Measurements from ENCODE around the gene TOMM5. TPM values are rescaled to one million over a fixed set of nuclear protein-coding genes. Genes with fewer than 3 reads are reported as not detected.

The TOMM5 gene
- total RNA-seq, 2 experiments from 2014 or later = 118 to 153 TPM

DNA sequence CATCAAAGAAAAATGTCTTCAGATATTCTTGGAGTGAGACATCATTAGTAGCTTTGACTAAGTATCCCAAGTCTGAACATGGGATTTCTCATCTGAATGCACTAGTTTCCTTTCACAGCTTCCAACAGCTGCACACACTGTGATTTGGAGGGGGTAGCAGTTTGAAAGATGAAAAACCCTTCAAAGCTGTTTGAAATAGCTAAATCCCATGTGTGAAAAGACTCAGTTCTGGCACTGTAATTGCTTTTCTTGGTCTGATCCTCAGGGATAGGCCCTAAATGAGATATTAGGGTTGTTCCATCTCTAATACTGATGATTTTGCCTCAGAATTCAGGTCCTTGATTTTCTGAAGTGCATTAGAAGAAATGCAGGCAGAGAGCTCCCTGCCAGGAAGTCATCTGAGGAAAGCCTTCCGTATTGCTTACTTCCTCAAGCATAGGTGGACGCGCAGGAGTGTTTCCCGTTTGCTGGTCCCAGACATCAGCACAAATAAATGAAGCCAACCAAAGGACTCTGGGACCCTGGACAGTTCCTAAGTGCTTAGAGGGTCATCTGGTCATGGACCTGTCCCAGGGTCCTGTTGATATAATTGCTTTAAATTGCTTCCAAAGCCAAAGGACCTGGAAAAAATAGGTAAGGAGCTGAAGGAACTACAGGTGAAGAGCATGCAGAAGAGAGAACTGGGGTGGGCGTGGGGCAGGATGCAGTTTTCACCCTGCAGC lies 32.8 kb upstream of the TOMM5 start:
- POLR2A ChIA-PET = no interaction called here
- H3K27me3 Mint-ChIP-seq = peaks cover 2% of the 10 kb centered on the region
- H3K4me1 Mint-ChIP-seq = no peaks in the 10 kb centered on the region
- ATAC-seq = no peak
- H3K36me3 Mint-ChIP-seq (ENCODE audit: low read depth) = no peaks in the 10 kb centered on the region
- H3K27ac Mint-ChIP-seq = no peak overlapping the region
- H3K4me3 Mint-ChIP-seq = no peak overlapping the region
- DNase-seq = no peak
- CTCF ChIA-PET = interaction anchor here (0.9 to 1.0 kb wide), 2 partner anchors 31 to 194 kb away, joined by 3 read pairs; no protein-coding TSS in a partner anchor
- intact Hi-C loops (cut with DNase I, micrococcal nuclease) = loop anchor here in 1 of 2 experiments (5.0 to 10.0 kb wide), 2 partner anchors 37 to 60 kb away; no protein-coding TSS in a partner anchor
- H3K9me3 Mint-ChIP-seq (ENCODE audit: low read depth) = no peaks in the 10 kb centered on the region

DNA sequence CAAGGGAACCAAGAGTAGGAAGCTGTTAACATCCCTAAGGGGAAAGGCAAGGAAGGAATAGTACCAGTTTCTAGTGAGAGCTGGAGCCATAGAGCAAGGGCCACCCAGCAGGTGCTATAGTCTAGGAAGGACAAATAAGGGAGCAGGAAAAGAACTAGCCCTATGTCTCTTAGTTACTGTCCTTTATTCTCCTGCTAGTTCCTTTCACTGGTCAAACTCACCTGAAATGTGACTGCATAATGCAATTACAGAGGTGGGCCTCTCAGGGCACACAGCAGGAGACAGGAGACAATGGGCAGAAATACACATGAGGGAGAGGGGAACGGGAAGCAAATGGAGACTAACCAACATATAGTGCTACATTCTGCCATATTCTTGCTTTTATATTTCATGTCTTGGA lies 31.7 kb upstream of the TOMM5 start:
- no peak overlapping the region for H3K4me3 Mint-ChIP-seq
- CTCF ChIA-PET = interaction anchor here (0.9 kb wide), 1 partner anchor 32 kb away, joined by 3 read pairs; no protein-coding TSS in a partner anchor
- POLR2A ChIA-PET = no interaction called here

GRCh38 chr9:37623267-37623666 lies 30.9 kb upstream of the TOMM5 start:
- ChIA-PET CTCF (no interaction called here), POLR2A (no interaction called here)
- H3K36me3 Mint-ChIP-seq (ENCODE audit: low read depth) = no peaks in the 10 kb centered on the region
- ATAC-seq = no peak
- peaks cover 4% of the 10 kb centered on the region for H3K27me3 Mint-ChIP-seq
- no peaks in the 10 kb centered on the region for H3K4me1 Mint-ChIP-seq
- DNase-seq = no peak
- no peaks in the 10 kb centered on the region for H3K9me3 Mint-ChIP-seq (ENCODE audit: low read depth)
- intact Hi-C loops (cut with DNase I, micrococcal nuclease) = loop anchor here in 1 of 2 experiments (10.0 kb wide), 1 partner anchor 58 kb away; no protein-coding TSS in a partner anchor
- H3K4me3 Mint-ChIP-seq = no peak overlapping the region
- H3K27ac Mint-ChIP-seq = no peak overlapping the region

More for the DNA sequence above, 31.7 kb upstream of the TOMM5 start:
- H3K27ac Mint-ChIP-seq = no peak overlapping the region
- DNase-seq (no peak), ATAC-seq (no peak)
- intact Hi-C loops (cut with DNase I, micrococcal nuclease) = loop anchor here in 1 of 2 experiments (10.0 kb wide), 1 partner anchor 59 kb away; no protein-coding TSS in a partner anchor
- H3K36me3 Mint-ChIP-seq (ENCODE audit: low read depth) = no peaks in the 10 kb centered on the region
- H3K9me3 Mint-ChIP-seq (ENCODE audit: low read depth) = no peaks in the 10 kb centered on the region
- no peaks in the 10 kb centered on the region for H3K4me1 Mint-ChIP-seq
- H3K27me3 Mint-ChIP-seq = peaks cover 2% of the 10 kb centered on the region

DNA sequence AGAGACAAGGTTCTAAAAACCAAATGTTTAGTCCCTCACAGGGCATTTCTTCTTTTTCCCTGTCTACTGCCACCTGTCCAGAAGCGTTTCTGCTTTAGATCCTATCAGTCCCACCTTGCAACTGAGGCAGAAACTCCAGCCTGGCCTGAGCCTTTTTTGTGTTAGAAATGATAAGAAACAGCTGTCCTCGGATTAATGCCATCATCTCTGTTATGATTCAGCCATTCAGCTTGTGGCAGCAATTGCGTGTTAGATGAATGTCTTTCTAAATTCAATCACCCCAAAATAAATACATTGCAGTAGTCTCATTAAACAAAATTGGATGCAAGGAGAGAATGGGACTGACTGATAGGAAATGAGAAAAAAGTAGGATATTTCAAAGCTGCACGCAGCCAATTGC lies 30.1 kb upstream of the TOMM5 start:
- no peak overlapping the region for H3K27ac Mint-ChIP-seq
- no peaks in the 10 kb centered on the region for H3K4me1 Mint-ChIP-seq
- ATAC-seq (no peak), DNase-seq (no peak)
- no peak overlapping the region for H3K4me3 Mint-ChIP-seq
- peaks cover 4% of the 10 kb centered on the region for H3K27me3 Mint-ChIP-seq
- no peaks in the 10 kb centered on the region for H3K9me3 Mint-ChIP-seq (ENCODE audit: low read depth)
- POLR2A ChIA-PET = no interaction called here
- CTCF ChIA-PET = no interaction called here
- intact Hi-C loops (cut with DNase I, micrococcal nuclease) = loop anchor here in 1 of 2 experiments (10.0 kb wide), 1 partner anchor 58 kb away; no protein-coding TSS in a partner anchor
- H3K36me3 Mint-ChIP-seq (ENCODE audit: low read depth) = no peaks in the 10 kb centered on the region

- Mint-ChIP-seq H3K4me3 (no peak overlapping the region), H3K27me3 (peaks cover 4% of the 10 kb centered on the region), H3K9me3 (ENCODE audit: low read depth) (no peaks in the 10 kb centered on the region), H3K4me1 (no peaks in the 10 kb centered on the region), H3K27ac (no peak overlapping the region), H3K36me3 (ENCODE audit: low read depth) (no peaks in the 10 kb centered on the region)
- ChIA-PET CTCF (interaction anchor here (0.8 to 1.8 kb wide), 2 partner anchors 14 to 289 kb away, joined by 3 to 4 read pairs; no protein-coding TSS in a partner anchor), POLR2A (no interaction called here)
- ATAC-seq (no peak), DNase-seq (no peak)
- intact Hi-C loops (cut with DNase I, micrococcal nuclease) = loop anchor here in 1 of 2 experiments (10.0 kb wide), 1 partner anchor 57 kb away; no protein-coding TSS in a partner anchor
These were observed 29.1 kb upstream of the TOMM5 start for GRCh38 chr9:37621273-37622121.

DNA sequence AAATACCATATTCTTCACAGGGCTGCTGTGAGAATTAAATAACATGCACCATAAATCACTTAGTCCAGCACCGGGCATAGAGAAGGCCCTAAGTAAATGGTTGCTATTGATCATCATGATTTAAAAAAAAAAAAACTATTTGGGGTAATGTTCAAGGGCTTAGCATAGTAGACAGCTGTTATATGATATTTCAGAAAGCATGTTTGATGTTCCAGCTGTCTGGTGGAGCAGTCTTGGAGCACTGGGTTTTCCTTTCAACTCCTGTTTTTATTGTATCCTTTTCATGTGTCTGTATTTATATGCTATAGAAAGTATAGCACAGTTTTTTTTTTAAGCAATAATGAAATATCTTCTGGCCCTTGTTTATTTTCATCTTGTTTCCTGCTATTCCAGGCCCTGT lies 28.0 kb upstream of the TOMM5 start:
- intact Hi-C loops (cut with DNase I, micrococcal nuclease) = loop anchor here in 1 of 2 experiments (10.0 kb wide), 1 partner anchor 56 kb away; no protein-coding TSS in a partner anchor
- no peak overlapping the region for H3K27ac Mint-ChIP-seq
- H3K36me3 Mint-ChIP-seq (ENCODE audit: low read depth) = no peaks in the 10 kb centered on the region
- no peak for ATAC-seq
- H3K27me3 Mint-ChIP-seq = peaks cover 4% of the 10 kb centered on the region
- CTCF ChIA-PET = interaction anchor here (0.7 to 1.8 kb wide), 2 partner anchors 12 to 36 kb away, joined by 4 read pairs; no protein-coding TSS in a partner anchor
- no peaks in the 10 kb centered on the region for H3K9me3 Mint-ChIP-seq (ENCODE audit: low read depth)
- POLR2A ChIA-PET = no interaction called here
- no peak overlapping the region for H3K4me3 Mint-ChIP-seq
- DNase-seq = no peak
- H3K4me1 Mint-ChIP-seq = no peaks in the 10 kb centered on the region

- Mint-ChIP-seq H3K4me3 (no peak overlapping the region), H3K4me1 (no peaks in the 10 kb centered on the region), H3K36me3 (ENCODE audit: low read depth) (no peaks in the 10 kb centered on the region), H3K9me3 (ENCODE audit: low read depth) (no peaks in the 10 kb centered on the region), H3K27me3 (peaks cover 4% of the 10 kb centered on the region), H3K27ac (no peak overlapping the region)
- intact Hi-C loops (cut with DNase I, micrococcal nuclease) = loop anchor here in 1 of 2 experiments (10.0 kb wide), 1 partner anchor 55 kb away; no protein-coding TSS in a partner anchor
- POLR2A ChIA-PET = no interaction called here
- no peak for DNase-seq
- CTCF ChIA-PET = no interaction called here
- no peak for ATAC-seq
These were observed 27.4 kb upstream of the TOMM5 start for GRCh38 chr9:37619806-37620205.

DNA sequence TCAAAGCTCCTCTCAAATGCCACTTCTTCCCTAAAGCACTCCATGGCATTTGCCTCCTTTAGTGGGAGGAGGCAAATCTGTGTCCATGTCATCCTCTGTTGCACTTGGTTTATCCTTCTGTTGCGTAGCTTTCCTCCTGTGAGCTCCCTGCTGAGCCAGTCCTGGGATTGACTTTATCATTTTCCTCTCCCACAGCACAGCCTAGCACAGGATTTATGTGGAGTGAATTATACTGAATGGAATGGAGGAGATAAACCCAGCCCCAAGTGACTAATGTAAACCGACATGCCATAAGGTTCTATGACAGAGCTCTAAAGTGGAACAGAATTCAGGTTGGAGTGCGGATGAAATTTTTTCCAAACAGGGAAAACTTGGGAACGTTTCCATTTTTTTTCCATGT lies 26.4 kb upstream of the TOMM5 start:
- POLR2A ChIA-PET = no interaction called here
- no peaks in the 10 kb centered on the region for H3K36me3 Mint-ChIP-seq (ENCODE audit: low read depth)
- no peak overlapping the region for H3K27ac Mint-ChIP-seq
- peaks cover 7% of the 10 kb centered on the region for H3K27me3 Mint-ChIP-seq
- no peaks in the 10 kb centered on the region for H3K9me3 Mint-ChIP-seq (ENCODE audit: low read depth)
- ATAC-seq = no peak
- H3K4me1 Mint-ChIP-seq = no peaks in the 10 kb centered on the region
- CTCF ChIA-PET = no interaction called here
- H3K4me3 Mint-ChIP-seq = no peak overlapping the region
- DNase-seq = no peak
- intact Hi-C loops (cut with DNase I, micrococcal nuclease) = no loop called here

- POLR2A ChIA-PET = no interaction called here
- intact Hi-C loops (cut with DNase I, micrococcal nuclease) = no loop called here
These were observed 25.4 kb upstream of the TOMM5 start for GRCh38 chr9:37617832-37618231.

DNA sequence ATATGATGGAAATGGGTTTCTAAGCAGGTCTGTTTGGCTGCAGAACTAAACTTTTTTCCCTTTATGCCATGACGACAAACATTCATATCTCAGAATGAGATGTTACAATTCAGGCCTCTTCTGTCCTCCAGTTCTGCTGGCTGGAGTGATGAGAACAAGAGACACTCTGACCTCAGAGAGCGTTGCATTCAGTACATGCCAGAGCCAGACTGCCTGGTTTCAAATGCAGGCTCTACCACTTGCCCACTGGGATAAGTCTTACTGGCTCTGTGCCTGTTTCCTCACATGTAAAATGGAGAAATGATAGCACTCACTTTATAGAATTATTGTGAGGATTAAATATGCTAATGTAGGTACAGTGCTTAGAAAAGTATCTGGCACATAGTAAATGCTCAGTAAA lies 24.8 kb upstream of the TOMM5 start:
- CTCF ChIA-PET = no interaction called here
- intact Hi-C loops (cut with DNase I, micrococcal nuclease) = no loop called here
- no peaks in the 10 kb centered on the region for H3K4me1 Mint-ChIP-seq

More at GRCh38 chr9:37617832-37618231, 25.4 kb upstream of the TOMM5 start:
- no peaks in the 10 kb centered on the region for H3K4me1 Mint-ChIP-seq
- no peak overlapping the region for H3K4me3 Mint-ChIP-seq
- CTCF ChIA-PET = no interaction called here
- H3K27me3 Mint-ChIP-seq = peaks cover 5% of the 10 kb centered on the region
- no peak overlapping the region for H3K27ac Mint-ChIP-seq
- DNase-seq = no peak
- H3K9me3 Mint-ChIP-seq (ENCODE audit: low read depth) = no peaks in the 10 kb centered on the region
- ATAC-seq = no peak
- no peaks in the 10 kb centered on the region for H3K36me3 Mint-ChIP-seq (ENCODE audit: low read depth)

DNA sequence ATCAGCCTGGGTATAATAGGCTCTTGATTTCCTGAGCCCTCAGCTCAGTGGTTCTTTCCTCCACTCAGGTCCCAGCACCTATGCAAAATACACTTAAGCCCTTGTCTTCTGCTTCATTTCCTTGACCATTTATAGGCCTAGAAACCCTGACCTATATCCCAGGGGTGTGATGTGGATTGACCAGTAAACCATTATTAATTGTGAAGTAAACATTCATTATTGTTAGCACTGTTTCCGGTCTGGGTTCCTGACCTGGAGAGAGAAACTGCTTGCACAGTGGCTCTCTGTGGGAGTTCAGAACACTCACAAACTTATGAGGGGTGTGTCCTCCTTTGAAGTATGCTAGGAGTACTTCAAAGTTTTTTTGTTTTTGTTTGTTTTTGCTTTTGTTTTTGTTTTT lies 19.6 kb upstream of the TOMM5 start:
- CTCF ChIA-PET = no interaction called here
- Mint-ChIP-seq H3K4me1 (no peaks in the 10 kb centered on the region), H3K27ac (no peak overlapping the region)

More for the DNA sequence above, 24.8 kb upstream of the TOMM5 start:
- POLR2A ChIA-PET = no interaction called here
- ATAC-seq = no peak
- Mint-ChIP-seq H3K36me3 (ENCODE audit: low read depth) (no peaks in the 10 kb centered on the region), H3K27me3 (peaks cover 5% of the 10 kb centered on the region), H3K9me3 (ENCODE audit: low read depth) (no peaks in the 10 kb centered on the region), H3K4me3 (no peak overlapping the region), H3K27ac (no peak overlapping the region)
- no peak for DNase-seq

More for the DNA sequence above, 19.6 kb upstream of the TOMM5 start:
- Mint-ChIP-seq H3K4me3 (no peak overlapping the region), H3K9me3 (ENCODE audit: low read depth) (no peaks in the 10 kb centered on the region), H3K27me3 (peaks cover 13% of the 10 kb centered on the region), H3K36me3 (ENCODE audit: low read depth) (no peaks in the 10 kb centered on the region)
- no peak for DNase-seq
- POLR2A ChIA-PET = no interaction called here
- intact Hi-C loops (cut with DNase I, micrococcal nuclease) = no loop called here
- ATAC-seq = no peak
